ENCODE data around the gene SASH1. TPM values are rescaled to one million over a fixed set of nuclear protein-coding genes. Genes with fewer than 3 reads are reported as not detected.

The SASH1 gene
- total RNA-seq, 1 donor from 2014 or later: 1.6 TPM

DNA sequence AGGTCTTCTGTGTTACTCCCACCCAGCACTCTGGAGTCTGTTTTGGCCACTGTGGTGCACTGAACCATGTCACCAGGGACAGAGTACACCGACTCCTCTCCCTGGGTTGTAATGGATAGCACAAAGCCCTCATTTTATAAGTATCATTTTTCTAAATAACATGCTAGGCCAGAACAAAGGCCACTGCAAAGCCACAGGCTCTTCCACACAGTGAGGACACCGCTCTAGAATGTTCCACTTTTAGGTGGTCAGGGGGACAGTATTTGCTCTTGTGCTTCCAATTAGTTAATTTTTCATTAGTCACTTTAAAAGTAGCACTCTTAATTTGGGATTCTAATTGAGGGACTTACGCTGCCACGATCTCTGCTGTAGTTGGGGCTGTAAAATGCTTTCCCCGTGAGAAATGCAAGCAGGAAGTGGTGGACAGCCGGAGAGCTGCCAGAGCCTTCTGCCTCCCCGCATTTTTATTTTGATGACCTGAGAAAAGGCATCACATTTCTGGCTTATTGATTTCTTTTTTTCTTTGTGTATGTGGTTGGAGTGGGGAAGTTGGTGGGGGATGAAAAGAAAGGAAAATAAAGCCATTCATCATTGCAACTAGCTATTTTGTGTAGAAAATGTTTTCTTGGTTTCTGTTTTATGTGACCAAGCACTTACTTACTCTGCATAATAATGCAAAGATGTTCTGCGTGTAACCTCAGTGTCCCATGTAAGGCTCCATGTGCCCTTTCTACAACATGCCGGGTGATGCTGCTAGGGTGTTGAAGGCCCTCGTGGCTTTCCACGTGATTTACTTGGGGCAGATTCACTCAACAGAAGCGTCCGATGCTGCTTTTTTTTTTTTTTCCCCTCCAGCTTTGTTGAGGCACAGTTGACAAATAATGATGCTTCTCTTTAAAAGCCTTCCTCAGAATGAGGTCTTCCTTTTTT, 195.9 kb downstream of the SASH1 start:
- intact Hi-C loops (cut with micrococcal nuclease): no loop called here

- intact Hi-C loops (cut with micrococcal nuclease): no loop called here
Observed at GRCh38 chr6:148543540-148543939, 200.9 kb downstream of the SASH1 start.

DNA sequence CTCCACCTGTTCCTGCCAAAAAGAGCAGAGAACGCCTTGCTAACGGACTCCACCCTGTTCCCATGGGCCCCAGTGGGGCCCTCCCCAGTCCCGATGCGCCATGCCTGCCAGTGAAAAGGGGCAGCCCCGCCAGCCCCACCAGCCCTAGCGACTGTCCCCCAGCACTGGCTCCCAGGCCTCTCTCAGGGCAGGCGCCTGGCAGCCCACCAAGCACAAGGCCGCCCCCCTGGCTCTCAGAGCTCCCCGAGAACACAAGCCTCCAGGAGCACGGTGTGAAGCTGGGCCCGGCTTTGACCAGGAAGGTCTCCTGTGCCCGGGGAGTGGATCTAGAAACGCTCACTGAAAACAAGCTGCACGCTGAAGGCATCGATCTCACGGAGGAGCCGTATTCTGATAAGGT, 201.8 kb downstream of the SASH1 start:
- intact Hi-C loops (cut with micrococcal nuclease): no loop called here

DNA sequence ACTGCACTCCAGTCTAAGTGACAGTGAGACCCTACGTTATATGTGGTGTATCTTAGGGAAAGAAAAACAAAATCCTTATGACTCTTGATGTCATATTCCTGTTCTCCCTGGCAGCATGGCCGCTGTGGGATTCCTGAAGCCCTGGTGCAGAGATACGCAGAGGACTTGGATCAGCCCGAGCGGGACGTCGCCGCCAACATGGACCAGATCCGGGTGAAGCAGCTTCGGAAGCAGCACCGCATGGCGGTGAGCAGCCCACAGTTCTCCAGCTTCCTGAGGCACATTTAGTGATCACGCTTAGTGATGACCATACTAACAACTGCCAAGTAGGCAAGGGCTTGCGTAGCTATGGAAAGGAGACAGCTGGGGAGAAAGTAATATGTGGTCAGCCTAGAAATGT, 203.3 kb downstream of the SASH1 start:
- intact Hi-C loops (cut with micrococcal nuclease): no loop called here

- intact Hi-C loops (cut with micrococcal nuclease): no loop called here
Observed at GRCh38 chr6:148547110-148547509, 204.5 kb downstream of the SASH1 start.

DNA sequence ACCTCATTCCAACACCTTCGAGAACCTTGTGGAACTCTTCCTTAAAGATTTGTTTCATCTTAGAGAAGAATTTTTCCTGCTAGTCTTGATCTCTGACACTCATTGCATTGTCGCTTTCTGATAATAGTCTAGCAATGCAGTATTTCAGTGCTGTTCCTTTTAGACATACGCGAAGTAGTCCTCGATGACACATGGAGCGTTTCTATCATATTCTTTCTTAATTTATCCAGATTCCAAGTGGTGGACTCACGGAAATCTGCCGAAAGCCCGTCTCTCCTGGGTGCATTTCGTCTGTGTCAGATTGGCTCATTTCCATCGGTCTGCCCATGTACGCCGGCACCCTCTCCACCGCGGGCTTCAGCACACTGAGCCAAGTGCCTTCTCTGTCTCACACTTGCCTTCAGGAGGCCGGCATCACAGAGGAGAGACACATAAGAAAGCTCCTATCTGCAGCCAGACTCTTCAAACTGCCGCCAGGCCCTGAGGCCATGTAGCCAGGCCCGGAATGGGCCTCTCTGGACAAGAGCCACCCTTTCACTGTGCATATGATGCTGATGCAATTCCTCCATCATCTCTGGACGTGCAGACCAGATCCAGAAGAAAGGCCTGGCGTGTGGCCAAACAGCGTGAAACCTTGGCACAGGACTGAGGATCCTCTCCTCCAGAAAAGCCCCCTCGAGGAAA, 205.6 kb downstream of the SASH1 start:
- intact Hi-C loops (cut with micrococcal nuclease): no loop called here

GRCh38 chr6:148548749-148549140, 206.1 kb downstream of the SASH1 start:
- intact Hi-C loops (cut with micrococcal nuclease): no loop called here

GRCh38 chr6:148550569-148550968, 207.9 kb downstream of the SASH1 start:
- intact Hi-C loops (cut with micrococcal nuclease): no loop called here

- intact Hi-C loops (cut with micrococcal nuclease): no loop called here
Observed at GRCh38 chr6:148551226-148551625, 208.6 kb downstream of the SASH1 start.

DNA sequence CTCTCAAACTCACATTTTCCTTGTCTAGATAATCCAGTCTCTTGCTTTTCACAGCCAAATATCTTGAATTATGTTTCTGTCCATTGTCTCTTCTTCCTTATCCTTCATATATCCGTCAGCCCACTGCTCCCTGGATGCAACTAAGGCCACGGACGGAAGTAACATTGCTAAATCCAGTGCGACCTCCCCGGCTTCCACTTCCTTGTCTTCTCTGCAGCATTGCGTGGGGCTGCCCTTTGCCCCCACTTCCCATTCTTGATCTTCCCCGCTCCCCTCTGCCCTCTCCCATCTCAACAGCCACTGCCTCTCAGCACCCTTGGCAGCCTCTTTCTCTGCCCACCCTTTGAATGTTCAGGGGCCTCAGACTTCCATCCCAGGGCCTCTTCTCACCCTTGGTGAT, 213.8 kb downstream of the SASH1 start:
- intact Hi-C loops (cut with micrococcal nuclease): no loop called here

DNA sequence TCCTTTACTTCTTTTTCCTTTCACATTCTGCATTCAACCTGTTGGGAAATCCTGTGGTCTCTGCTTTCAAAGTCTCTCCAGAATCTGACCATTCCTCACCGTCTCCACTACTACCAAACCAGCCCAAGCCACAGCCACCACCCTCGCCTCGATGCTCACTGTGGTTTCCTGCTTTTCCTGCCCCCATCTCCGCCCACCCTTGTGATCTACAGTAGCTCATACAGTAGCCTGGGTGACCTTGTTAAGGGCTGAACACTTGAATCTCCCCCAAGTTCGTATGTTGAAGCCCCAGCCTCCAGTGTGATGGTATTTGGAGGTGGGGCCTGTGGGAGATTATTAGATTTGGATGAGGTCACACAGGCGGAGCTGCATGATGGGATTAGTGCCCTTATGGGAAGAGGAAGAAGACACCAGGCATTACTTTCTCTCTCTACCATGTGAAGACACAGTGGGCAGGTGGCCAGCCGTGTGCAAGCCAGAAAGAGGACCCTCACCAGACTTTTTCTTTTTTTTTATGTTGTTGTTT, 215.2 kb downstream of the SASH1 start:
- intact Hi-C loops (cut with micrococcal nuclease): no loop called here

DNA sequence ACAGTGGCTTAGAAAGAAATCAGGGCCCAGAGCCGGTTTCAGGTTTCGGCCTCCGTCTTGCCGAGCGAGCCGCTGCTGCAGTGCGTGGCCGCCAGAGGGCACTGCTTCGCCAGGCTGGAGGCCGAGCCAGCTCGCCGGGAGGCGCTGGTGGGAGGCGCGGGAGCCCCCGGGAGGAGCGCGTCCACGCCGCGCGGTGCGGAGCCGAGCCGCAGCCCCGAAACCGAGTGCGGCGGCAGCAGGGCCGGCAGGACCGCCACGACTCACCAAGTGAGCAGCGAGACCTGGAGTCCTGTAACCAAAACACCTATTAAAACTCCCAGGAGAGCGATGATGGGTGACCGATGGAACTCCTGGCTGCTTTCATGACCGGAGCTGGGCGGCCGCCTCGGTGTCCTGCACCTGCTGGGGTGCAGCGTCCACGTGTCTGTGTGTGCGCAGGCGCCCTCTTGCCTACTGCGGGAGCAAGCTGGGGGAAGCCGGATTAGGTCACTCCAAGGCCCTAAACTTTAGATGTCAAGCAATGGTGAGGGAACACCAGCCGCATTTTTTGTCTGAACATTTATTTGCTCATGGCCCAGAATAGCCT, 217.3 kb downstream of the SASH1 start:
- intact Hi-C loops (cut with micrococcal nuclease): loop anchor here (1.0 to 5.0 kb wide), 4 partner anchors 388 to 957 kb away; no protein-coding TSS in a partner anchor

DNA sequence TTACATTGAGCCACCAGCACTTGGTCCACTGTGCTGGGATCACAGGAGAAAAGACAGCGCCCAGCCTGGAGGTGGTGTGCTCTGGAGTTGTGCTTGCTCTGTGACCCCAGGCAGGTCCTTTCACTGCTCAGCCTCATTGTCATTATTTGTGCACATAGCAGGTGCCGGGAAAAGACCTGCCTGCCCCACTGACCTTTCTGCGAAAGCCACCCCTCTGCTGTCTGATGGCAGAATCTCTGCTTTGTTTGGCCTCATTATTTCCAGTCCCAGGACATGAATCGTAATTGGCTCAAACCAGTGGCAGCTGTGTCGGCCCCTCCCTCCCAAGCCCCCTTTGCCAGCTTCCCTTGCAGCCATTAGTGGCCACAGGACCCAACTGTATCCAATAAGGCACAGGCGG, 219.0 kb downstream of the SASH1 start:
- intact Hi-C loops (cut with micrococcal nuclease): loop anchor here (5.0 kb wide), 2 partner anchors 871 to 956 kb away; no protein-coding TSS in a partner anchor

GRCh38 chr6:148563066-148563465, 220.4 kb downstream of the SASH1 start:
- intact Hi-C loops (cut with micrococcal nuclease): loop anchor here (5.0 kb wide), 2 partner anchors 869 to 954 kb away; no protein-coding TSS in a partner anchor

GRCh38 chr6:148564494-148565035, 221.9 kb downstream of the SASH1 start:
- intact Hi-C loops (cut with micrococcal nuclease): loop anchor here (5.0 kb wide), 2 partner anchors 868 to 953 kb away; no protein-coding TSS in a partner anchor

DNA sequence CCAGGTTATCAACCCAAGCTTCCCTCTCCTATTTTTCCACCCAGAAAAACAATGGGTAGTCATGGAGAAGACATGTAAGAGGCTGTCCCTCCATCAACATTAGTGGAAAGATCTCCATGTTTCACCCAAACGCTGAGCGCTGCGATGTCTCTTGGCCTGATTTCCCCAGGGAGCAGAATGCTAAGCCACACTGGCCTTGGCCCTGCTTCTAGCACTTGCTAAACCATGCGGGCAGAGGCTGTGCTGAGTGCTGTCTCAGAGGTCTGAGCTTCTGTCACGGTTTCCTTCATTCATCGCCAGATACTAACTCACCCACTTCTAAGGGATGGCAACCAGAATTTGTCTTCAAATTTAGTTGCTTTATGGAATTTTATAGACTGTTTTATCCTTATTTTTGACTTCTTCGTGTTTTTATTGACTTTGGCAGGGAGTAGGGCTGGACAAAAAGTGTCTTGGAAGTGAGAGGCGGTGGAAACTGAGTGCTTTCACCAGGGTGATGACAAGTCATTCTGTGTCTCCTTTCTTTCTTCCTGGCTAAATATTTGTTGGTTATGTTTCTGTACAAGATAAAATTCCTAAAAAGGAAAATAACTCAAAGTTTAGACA, 222.8 kb downstream of the SASH1 start:
- intact Hi-C loops (cut with micrococcal nuclease): no loop called here

GRCh38 chr6:148565930-148566663, 223.5 kb downstream of the SASH1 start:
- intact Hi-C loops (cut with micrococcal nuclease): no loop called here

DNA sequence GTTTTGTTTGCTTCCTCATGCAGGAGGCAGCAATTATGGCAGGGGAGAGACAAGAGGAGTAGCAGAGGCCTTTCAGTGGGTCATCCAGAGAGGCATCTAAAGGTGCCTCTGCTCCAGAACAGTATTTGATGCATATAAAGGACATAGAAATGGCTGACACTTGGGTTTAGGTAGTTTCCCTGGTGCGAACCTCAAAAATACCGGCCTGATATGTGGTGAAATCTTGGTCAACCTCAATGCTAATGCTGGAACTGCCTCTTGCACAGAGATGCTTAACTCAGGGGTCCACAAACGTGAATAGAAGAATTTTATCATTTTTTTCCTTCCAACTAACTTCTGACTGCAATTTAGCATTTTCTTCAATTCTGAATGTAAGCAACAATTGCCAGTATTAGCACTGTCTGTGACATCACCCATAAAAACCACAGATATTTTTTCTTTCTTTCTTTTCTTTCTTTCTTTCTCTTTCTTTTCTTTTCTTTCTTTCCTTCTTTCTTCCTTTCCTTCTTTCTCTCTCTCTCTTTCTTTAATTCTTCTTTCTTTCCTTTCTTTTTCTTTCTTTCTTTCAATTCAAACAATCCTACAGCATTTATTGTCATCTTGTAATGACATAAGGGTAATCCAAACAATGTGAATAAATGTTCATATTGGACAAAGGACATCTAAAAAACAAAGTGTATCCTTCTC, 224.2 kb downstream of the SASH1 start:
- intact Hi-C loops (cut with micrococcal nuclease): no loop called here

DNA sequence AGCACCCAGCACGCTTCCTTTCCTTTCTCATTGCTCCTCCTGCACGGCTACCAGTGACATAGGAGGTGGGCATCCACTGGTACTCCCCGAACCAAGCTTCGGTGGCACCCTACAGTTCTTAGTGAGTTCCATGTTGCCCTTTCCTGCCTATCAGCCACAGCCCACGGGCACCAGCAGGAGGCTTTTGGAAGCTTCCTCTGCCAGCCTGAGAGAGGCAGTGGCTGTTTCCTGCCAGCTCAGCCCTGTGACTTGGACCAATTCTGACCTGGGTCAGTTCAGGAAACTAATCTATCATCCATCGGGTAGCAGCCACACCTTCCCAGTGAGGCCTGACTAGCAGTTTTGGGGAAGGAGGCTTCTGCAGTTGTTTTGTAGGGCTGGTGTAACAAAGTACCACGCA, 227.8 kb downstream of the SASH1 start:
- intact Hi-C loops (cut with micrococcal nuclease): no loop called here

Measured in T-helper 1 cell treated with Interleukin-12 subunit alpha and Interleukin-12 subunit beta and Interleukin-4 antibody, amounts not matched to agents 30 ng/mL and 1 ng/mL, for 36 hours (primary cell).